GM12878 (cell line): ENCODE results near the gene TBC1D12. TPM values are rescaled to one million over a fixed set of nuclear protein-coding genes. Genes with fewer than 3 reads are reported as not detected.

Experiments used
- ATAC-seq: fragments of 200-7000 bp; cut with Tn5 transposase; 3 replicates; pipeline ENCODE4 v1.9.1; 2020; ENCODE audit warnings: mild to moderate bottlenecking, moderate library complexity
- BruUV-seq: library from RNA; stranded (reverse); fragments of 400-500 nt; replicated peaks from 2 replicates; lab custom pipeline; 2021; lab: Mats Ljungman, UMichigan
- CTCF ChIA-PET: fragments of 300-600 bp; sonication (Branson Sonifier 250); formaldehyde crosslinking; extraction: SDS; loops from one replicate; lab custom pipeline; 2021; ENCODE audit warnings: inconsistent platforms; lab: Yijun Ruan, JAX
- POLR2A ChIA-PET: fragments of 350-600 bp; formaldehyde crosslinking; extraction: SDS; loops from one replicate; lab custom pipeline; 2021; ENCODE audit warnings: inconsistent platforms; lab: Charles Lee
- RAD21 ChIA-PET: fragments of 300-600 bp; sonication (Branson Sonifier 250); formaldehyde crosslinking; loops from one replicate; lab custom pipeline; 2023; ENCODE audit warnings: antibody characterized with exemption; ENCODE audit not compliant: unreplicated experiment; lab: Charles Lee
- SMC1A ChIA-PET: fragments of 300-600 bp; sonication (Branson Sonifier 250); formaldehyde crosslinking; loops from one replicate; lab custom pipeline; 2023; ENCODE audit not compliant: unreplicated experiment, uncharacterized antibody; lab: Charles Lee
- DNase-seq: peaks from one replicate; pipeline ENCODE4 v3.0.0-alpha.2; 2011; ENCODE audit warnings: low read depth, low spot score
- FAIRE-seq: peaks from 3 replicates; lab custom pipeline; 2011; peaks lifted over from hg19 to GRCh38; lab: Jason Lieb, UNC
- H2AFZ ChIP-seq: 2 replicates; pipeline ENCODE4 v1.6.0; 2011; ENCODE audit warnings: low read depth, low read length, control low read depth; ENCODE audit not compliant: control insufficient read depth
- H3K27ac ChIP-seq: 2 replicates; pipeline ENCODE4 v1.5.1; 2011; ENCODE audit warnings: control low read depth; ENCODE audit not compliant: control insufficient read depth, insufficient read depth
- H3K27me3 ChIP-seq, 2 experiments: replicated peaks in 1 of 2; 2 replicates each; pipeline versions ENCODE4 v1.6.0 to v1.6.1; 2011; ENCODE audit warnings: low read length in 1 of 2; ENCODE audit not compliant: control insufficient read depth in 2 of 2, insufficient read depth in 2 of 2
- H3K36me3 ChIP-seq, 2 experiments: 2 replicates each; pipeline ENCODE4 v1.5.1; 2011; ENCODE audit warnings: low read length in 1 of 2; ENCODE audit not compliant: control insufficient read depth in 2 of 2, insufficient read depth in 2 of 2
- H3K4me1 ChIP-seq: 2 replicates; pipeline ENCODE4 v1.6.1; 2011; ENCODE audit warnings: mild to moderate bottlenecking, low read length, moderate library complexity, mixed read lengths; ENCODE audit not compliant: control insufficient read depth, insufficient read depth
- H3K4me2 ChIP-seq: 2 replicates; pipeline ENCODE4 v1.6.0; 2011; ENCODE audit warnings: control low read depth; ENCODE audit not compliant: control insufficient read depth, insufficient read depth
- H3K4me3 ChIP-seq: fragments of 200-600 bp; sonication (generic); 2 replicates; pipeline ENCODE4 v1.5.1; 2016
- H3K79me2 ChIP-seq: 2 replicates; pipeline ENCODE4 v1.6.0; 2011; ENCODE audit warnings: low read length; ENCODE audit not compliant: control insufficient read depth, insufficient read depth
- H3K9ac ChIP-seq: 2 replicates; pipeline ENCODE4 v1.8.0; 2011; ENCODE audit warnings: low read length, control low read depth, mixed read lengths; ENCODE audit not compliant: control insufficient read depth, insufficient read depth
- H3K9me3 ChIP-seq: replicated peaks from 3 replicates; pipeline ENCODE4 v1.5.1; 2011; ENCODE audit warnings: mild to moderate bottlenecking, low read length; ENCODE audit not compliant: control insufficient read depth, insufficient read depth
- H4K20me1 ChIP-seq: 2 replicates; pipeline ENCODE4 v1.6.0; 2011; ENCODE audit not compliant: control insufficient read depth, insufficient read depth
- IRF5 ChIP-seq: fragments of 450-650 bp; IDR thresholded peaks from 2 replicates; pipeline ENCODE4 v1.6.1; 2017; ENCODE audit warnings: borderline replicate concordance
- JUND ChIP-seq: IDR thresholded peaks from 2 replicates; pipeline ENCODE4 v1.6.1; 2012; ENCODE audit warnings: low read depth, mild to moderate bottlenecking, low read length, improper control_type of control experiment, moderate library complexity
- NR2C1 ChIP-seq: fragments of 450-650 bp; IDR thresholded peaks from 2 replicates; pipeline ENCODE4 v1.6.1; 2017; ENCODE audit warnings: antibody characterized with exemption, mild to moderate bottlenecking, moderate library complexity
- ZNF592 ChIP-seq: fragments of 450-650 bp; IDR thresholded peaks from 2 replicates; pipeline ENCODE4 v1.6.1; 2017; ENCODE audit warnings: mild to moderate bottlenecking, moderate library complexity
- ZSCAN29 ChIP-seq: fragments of 450-650 bp; IDR thresholded peaks from 2 replicates; pipeline ENCODE4 v1.6.1; 2017; ENCODE audit warnings: mild to moderate bottlenecking, moderate library complexity
- WGBS: methylation state at CpG from one replicate; pipeline ENCODE4 v1.1.6; 2016; ENCODE audit warnings: low lambda C conversion rate; ENCODE audit not compliant: insufficient replicate concordance, insufficient coverage; ENCODE audit errors: missing lambda C conversion rate; 5-methylcytosine and 5-hydroxymethylcytosine counted together
- in situ Hi-C: fragments of 300-500 bp; cut with MboI; formaldehyde crosslinking; loops from 9 replicates; pipeline ENCODE4 v1.14.3; 2018; ENCODE audit warnings: mixed read lengths
- intact Hi-C: fragments of 100-400 bp; cut with micrococcal nuclease; formaldehyde crosslinking; loops from one replicate; pipeline ENCODE4 v1.14.2; 2022; ENCODE audit not compliant: unreplicated experiment
- polyA plus RNA-seq, 11 experiments: library from polyadenylated mRNA; depleted of rRNA in 4 of 11; unstranded in 6 of 11; stranded (reverse) in 5 of 11; fragments of >200 nt; fragmentation: Nextera tagmentation in 4 of 11; fragmentation: Illumina TruSeq in 1 of 11; extraction: Ambion mirVana in 4 of 11; extraction: Trizol in 1 of 11; gene quantifications; 1 replicate in 1 of 11; 2 replicates in 10 of 11; pipeline versions ENCODE4 v1.2.1 to v1.2.3, GENCODE V29; 2011 to 2016; ENCODE audit warnings: inconsistent platforms in 2 of 11, missing spikeins in 2 of 11, low read depth in 1 of 11
- total RNA-seq, 4 experiments: library from RNA; depleted of rRNA in 3 of 4; stranded (reverse); fragments of >200 nt in 3 of 4; fragmentation: Illumina TruSeq in 1 of 4; extraction: Trizol in 1 of 4; gene quantifications; 2 replicates each; pipeline versions ENCODE4 v1.2.1 to v1.2.3, GENCODE V29; 2013 to 2021

Gene TBC1D12
- total and polyA plus RNA-seq, 10 of the 15 experiments (the other 5 are each of a cell fraction or from before 2014, with no cell fraction given) = 2.6 to 7.5 (median 3.8) TPM

GRCh38 chr10:94487575-94487974, 85.2 kb downstream of the TBC1D12 start:
- in situ Hi-C loops = no loop called here
- whole genome bisulfite sequencing = 97% methylated on average over 3 of the region's 3 CpGs
- H3K4me3 ChIP-seq = no peak overlapping the region
- ChIA-PET CTCF (interaction anchor here (0.6 kb wide), 1 partner anchor 28 kb away, joined by 3 read pairs; no protein-coding TSS in a partner anchor), POLR2A (no interaction called here), RAD21 (no interaction called here), SMC1A (no interaction called here)
- no peak overlapping the region for H3K9ac ChIP-seq
- no TSS peak for BruUV-seq
- H2AFZ ChIP-seq = no peak overlapping the region
- DNase-seq = no peak
- H4K20me1 ChIP-seq = no peaks in the 10 kb centered on the region
- no peaks in the 10 kb centered on the region for H3K36me3 ChIP-seq
- no peak for FAIRE-seq
- no peaks in the 10 kb centered on the region for H3K4me1 ChIP-seq
- no peak overlapping the region for H3K27ac ChIP-seq
- H3K9me3 ChIP-seq = no peaks in the 10 kb centered on the region; the same call in 1 of the 3 replicates
- no peaks in the 10 kb centered on the region for H3K27me3 ChIP-seq
- no peak for ATAC-seq
- intact Hi-C loops = no loop called here
- no peak overlapping the region for H3K4me2 ChIP-seq
- no peaks in the 10 kb centered on the region for H3K79me2 ChIP-seq
- TF ChIP-seq JUND (no peak), NR2C1 (no peak), ZSCAN29 (no peak), IRF5 (no peak), ZNF592 (no peak)
